Measurements from ENCODE around the gene CAPN9. TPM values are rescaled to one million over a fixed set of nuclear protein-coding genes. Genes with fewer than 3 reads are reported as not detected.
A peak's percentile ranks its signal among the peaks of the same experiment; 100 is the strongest.

Gene CAPN9
- total RNA-seq, 4 donors from 2014 or later: 1.2 TPM; not detected in 3

DNA sequence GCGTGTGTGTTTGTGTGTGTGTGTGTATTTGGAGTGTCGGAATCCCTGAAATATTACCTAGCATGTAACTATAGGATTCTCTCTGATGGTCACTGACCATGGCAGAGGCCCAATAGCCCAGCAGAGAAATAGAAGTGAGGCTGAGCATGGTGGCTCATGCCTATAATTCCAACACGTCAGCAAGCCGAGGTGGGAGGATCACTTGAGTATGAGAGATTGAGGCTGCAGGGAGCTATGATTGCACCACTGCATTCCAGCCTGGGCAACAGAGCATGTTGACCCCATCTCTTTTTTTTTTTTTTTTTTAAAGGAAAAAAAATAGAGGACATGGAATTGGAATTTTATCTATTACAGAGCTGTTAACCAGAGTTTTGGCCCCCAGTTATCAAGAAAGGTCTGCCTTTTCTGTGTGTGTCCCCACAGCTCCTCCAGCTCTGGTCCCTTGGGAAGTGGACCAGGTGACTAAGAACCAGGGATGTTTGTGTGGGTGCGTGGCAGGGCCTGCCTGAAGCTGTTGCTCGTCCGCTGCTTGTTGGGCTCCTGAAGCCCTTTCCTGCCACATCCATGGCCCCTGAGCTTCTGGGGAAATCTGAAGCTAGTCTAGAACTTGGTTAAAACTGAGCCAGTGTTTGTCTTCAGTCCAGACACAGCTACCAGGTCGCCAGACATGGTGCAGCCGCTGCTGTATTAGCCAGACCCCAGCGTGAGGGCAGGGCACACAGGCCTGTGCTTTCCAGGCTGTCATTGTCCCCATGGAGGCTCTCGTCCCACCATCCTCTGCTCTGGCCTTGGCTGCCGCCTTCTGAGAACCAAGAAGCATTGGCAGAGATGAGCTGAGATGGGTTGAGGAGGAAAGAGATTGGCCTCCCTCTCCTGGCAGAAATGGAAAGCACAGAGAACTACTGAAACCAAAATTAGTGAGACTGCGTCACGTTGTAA is 25.5 kb downstream of the CAPN9 start:
- H3K27me3 ChIP-seq: peaks cover 8% of the 10 kb centered on the region
- peaks cover 0 to 14% (median 0%) of the 10 kb centered on the region in 3 donors for H3K4me1 ChIP-seq
- H3K36me3 ChIP-seq: no peaks in the 10 kb centered on the region
- H3K27ac ChIP-seq: no peak overlapping the region
- no peaks in the 10 kb centered on the region for H3K9me3 ChIP-seq
- WGBS, 2 donors (ENCODE audit: low coverage in 1 of 2): 57 to 68% methylated on average over 5 to 9 of the region's 14 CpGs
- peak overlapping the region in 1 of 2 donors; percentile 24 for H3K4me3 ChIP-seq
- ATAC-seq: peak; percentile 53
- peak in 3 of 4 experiments; percentile 48 to 73 (median 58) for TF ChIP-seq CTCF (IDR thresholded peaks at IDR 0.05)
- no peak for TF ChIP-seq EP300 (IDR thresholded peaks at IDR 0.05)

GRCh38 chr1:230773396-230774033 is 26.3 kb downstream of the CAPN9 start:
- Histone ChIP-seq H3K4me3 (peak overlapping the region in 1 of 2 donors; percentile 24), H3K9me3 (no peaks in the 10 kb centered on the region), H3K4me1 (peaks cover 0 to 14% (median 0%) of the 10 kb centered on the region in 3 donors), H3K27ac (no peak overlapping the region), H3K36me3 (no peaks in the 10 kb centered on the region), H3K27me3 (peaks cover 9% of the 10 kb centered on the region)
- TF ChIP-seq EP300 (IDR thresholded peaks at IDR 0.05): no peak
- no peak for TF ChIP-seq POLR2A (IDR thresholded peaks at IDR 0.05)
- no peak for TF ChIP-seq CTCF (IDR thresholded peaks at IDR 0.05)
- no peak for TF ChIP-seq POLR2AphosphoS5 (IDR thresholded peaks at IDR 0.05)
- WGBS, 2 donors (ENCODE audit: low coverage in 1 of 2): 71 to 74% methylated on average over 4 to 8 of the region's 11 CpGs
- no peak for ATAC-seq

DNA sequence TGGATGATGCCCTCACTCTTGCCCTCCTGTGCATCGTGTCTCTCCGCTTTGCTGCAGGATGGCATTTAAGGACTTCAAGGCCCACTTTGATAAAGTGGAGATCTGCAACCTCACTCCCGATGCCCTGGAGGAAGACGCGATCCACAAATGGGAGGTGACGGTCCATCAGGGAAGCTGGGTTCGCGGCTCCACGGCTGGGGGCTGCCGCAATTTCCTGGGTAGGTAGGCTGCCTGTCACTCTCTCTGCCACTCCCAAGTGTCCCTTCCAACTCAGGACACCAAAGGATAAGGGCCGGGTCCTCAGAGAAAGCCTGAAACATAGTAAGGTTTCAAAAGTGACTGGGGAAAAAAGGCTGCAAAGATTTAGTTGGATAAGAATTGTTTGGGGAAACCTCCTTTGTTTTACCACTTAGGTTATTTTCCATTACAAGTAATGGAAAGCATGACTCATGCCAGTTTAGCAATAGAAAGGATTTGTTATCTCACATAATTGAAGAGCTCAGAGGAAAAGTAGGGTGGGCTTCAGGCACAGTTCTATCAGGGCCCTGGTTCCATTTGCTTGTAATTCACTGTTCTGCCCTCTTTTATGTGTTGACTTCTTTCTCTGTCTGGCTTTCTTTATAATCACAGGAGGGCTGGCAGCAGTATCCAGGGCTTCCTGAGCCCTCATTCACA is 31.9 kb downstream of the CAPN9 start:
- H3K27me3 ChIP-seq: peaks cover 21% of the 10 kb centered on the region
- H3K9me3 ChIP-seq: no peaks in the 10 kb centered on the region

DNA sequence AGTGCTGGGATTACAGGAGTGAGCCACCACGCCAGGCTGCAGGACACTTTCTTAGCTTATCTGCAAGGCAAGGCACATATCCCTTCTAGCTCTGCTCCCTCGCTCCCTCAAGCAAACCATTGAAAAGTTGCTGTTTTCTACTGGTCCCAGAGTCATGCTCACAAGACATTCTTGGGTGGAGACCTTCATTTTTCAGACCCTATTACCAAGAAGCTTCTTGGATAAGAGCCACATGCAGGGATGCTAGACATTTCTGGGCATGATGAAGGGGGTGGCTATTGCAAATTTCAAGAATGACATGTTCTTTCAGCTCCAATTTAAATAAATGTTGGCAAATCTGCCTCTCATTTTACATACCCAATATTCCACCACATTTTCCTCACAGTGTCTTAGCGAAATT is 33.9 kb downstream of the CAPN9 start:
- TF ChIP-seq EP300 (IDR thresholded peaks at IDR 0.05) (no peak), CTCF (IDR thresholded peaks at IDR 0.05) (no peak), POLR2A (IDR thresholded peaks at IDR 0.05) (no peak), POLR2AphosphoS5 (IDR thresholded peaks at IDR 0.05) (no peak)
- no peaks in the 10 kb centered on the region for H3K36me3 ChIP-seq
- peaks cover 21% of the 10 kb centered on the region for H3K27me3 ChIP-seq
- H3K4me1 ChIP-seq: no peaks in the 10 kb centered on the region
- no peaks in the 10 kb centered on the region for H3K9me3 ChIP-seq
- H3K27ac ChIP-seq: no peak overlapping the region
- ATAC-seq: no peak
- WGBS, 2 donors (ENCODE audit: low coverage in 1 of 2): 80 to 94% methylated on average over 1 to 2 of the region's 3 CpGs
- H3K4me3 ChIP-seq: no peak overlapping the region

More for the DNA sequence above, 31.9 kb downstream of the CAPN9 start:
- no peaks in the 10 kb centered on the region for H3K4me1 ChIP-seq
- no peaks in the 10 kb centered on the region for H3K36me3 ChIP-seq
- no peak overlapping the region for H3K27ac ChIP-seq
- TF ChIP-seq CTCF (IDR thresholded peaks at IDR 0.05): no peak
- TF ChIP-seq POLR2AphosphoS5 (IDR thresholded peaks at IDR 0.05): no peak
- no peak for TF ChIP-seq POLR2A (IDR thresholded peaks at IDR 0.05)
- TF ChIP-seq EP300 (IDR thresholded peaks at IDR 0.05): no peak
- no peak overlapping the region for H3K4me3 ChIP-seq
- ATAC-seq: no peak
- 96% methylated on average over 5 of the region's 11 CpGs; no CpG with 5 or more reads in 1 of the 2 donors for WGBS, 2 donors (ENCODE audit: low coverage in 1 of 2)

Measured in gastroesophageal sphincter (tissue), 4 donors.